HEK293 (cell line): Measurements from ENCODE around the gene TMEM79.

Experiments used
- CTCF ChIA-PET: fragments of 350-600 bp; formaldehyde crosslinking; extraction: SDS; loops from one replicate; lab custom pipeline; 2021; ENCODE audit warnings: antibody characterized with exemption; lab: Yijun Ruan, JAX
- POLR2A ChIA-PET: fragments of 300-600 bp; formaldehyde crosslinking; extraction: SDS; loops from one replicate; lab custom pipeline; 2020; ENCODE audit warnings: antibody characterized with exemption, inconsistent platforms; lab: Yijun Ruan, JAX
- H3K27ac ChIP-seq: fragments of 200-500 bp; sonication (Bioruptor generic); 2 replicates; pipeline ENCODE4 v1.5.1; 2014; ENCODE audit warnings: low read depth, low read length, control low read depth, inconsistent platforms; ENCODE audit errors: extremely low read depth
- H3K36me3 ChIP-seq, 2 experiments: fragments of 200-500 bp in 1 of 2; sonication (Bioruptor generic) in 1 of 2; 1 replicate in 1 of 2; 2 replicates in 1 of 2; pipeline ENCODE4 v1.5.1; 2014 to 2017; ENCODE audit warnings: inconsistent platforms in 2 of 2, low read length in 2 of 2; ENCODE audit not compliant: control insufficient read depth in 2 of 2, insufficient read depth in 1 of 2
- H3K4me1 ChIP-seq: fragments of 200-500 bp; sonication (Bioruptor generic); 2 replicates; pipeline ENCODE4 v1.5.1; 2014; ENCODE audit warnings: mild to moderate bottlenecking, low read length, inconsistent platforms; ENCODE audit not compliant: control insufficient read depth, insufficient read depth
- H3K4me3 ChIP-seq: 2 replicates; pipeline ENCODE4 v1.5.1; 2011; ENCODE audit warnings: low read depth, mild to moderate bottlenecking, control low read depth, low read length, moderate library complexity
- H3K9me3 ChIP-seq: fragments of 200-500 bp; sonication (Bioruptor generic); 2 replicates; pipeline ENCODE4 v1.5.1; 2014; ENCODE audit warnings: low read depth, low read length, inconsistent platforms; ENCODE audit not compliant: control insufficient read depth, insufficient read depth
- CTCF ChIP-seq: fragments of 450-650 bp; formaldehyde crosslinking; IDR thresholded peaks from 2 replicates; pipeline ENCODE4 v1.5.1; 2016; ENCODE audit warnings: missing biosample characterization, missing genetic modification characterization
- GLIS2 ChIP-seq: fragments of 450-650 bp; formaldehyde crosslinking; IDR thresholded peaks from 2 replicates; pipeline ENCODE4 v1.5.1; 2016; ENCODE audit warnings: missing biosample characterization, missing genetic modification characterization
- HOXC10 ChIP-seq: sonication (generic); formaldehyde crosslinking; IDR thresholded peaks from 2 replicates; pipeline ENCODE4 v1.8.1; 2023; ENCODE audit warnings: mild to moderate bottlenecking, missing genetic modification reagents
- PRDM1 ChIP-seq: fragments of 450-650 bp; formaldehyde crosslinking; IDR thresholded peaks from 2 replicates; pipeline ENCODE4; 2016; ENCODE audit warnings: missing biosample characterization, missing genetic modification characterization
- PRDM10 ChIP-seq: fragments of 450-650 bp; formaldehyde crosslinking; IDR thresholded peaks from 2 replicates; pipeline ENCODE4 v1.5.1; 2016; ENCODE audit warnings: missing biosample characterization, missing genetic modification characterization
- PRDM6 ChIP-seq: fragments of 450-650 bp; formaldehyde crosslinking; IDR thresholded peaks from 2 replicates; pipeline ENCODE4 v1.5.1; 2017; ENCODE audit warnings: missing biosample characterization, missing genetic modification characterization
- TRIM28 ChIP-seq: IDR thresholded peaks from 2 replicates; pipeline ENCODE4 v1.6.1; 2011; ENCODE audit warnings: low read length, control low read depth, borderline replicate concordance
- ZBTB11 ChIP-seq: fragments of 450-650 bp; formaldehyde crosslinking; conservative IDR thresholded peaks from 2 replicates; pipeline ENCODE4 v1.5.1; 2016; ENCODE audit warnings: low read depth, missing biosample characterization, missing genetic modification characterization
- ZBTB17 ChIP-seq: fragments of 450-650 bp; formaldehyde crosslinking; IDR thresholded peaks from 2 replicates; pipeline ENCODE4 v1.5.1; 2016; ENCODE audit warnings: missing biosample characterization, missing genetic modification characterization
- ZNF10 ChIP-seq: fragments of 450-650 bp; formaldehyde crosslinking; IDR thresholded peaks from 2 replicates; pipeline ENCODE4 v1.5.1; 2017; ENCODE audit warnings: missing biosample characterization, missing genetic modification characterization
- ZNF114 ChIP-seq: fragments of 450-650 bp; formaldehyde crosslinking; IDR thresholded peaks from 2 replicates; pipeline ENCODE4 v1.5.0; 2017; ENCODE audit warnings: missing biosample characterization, missing genetic modification characterization
- ZNF138 ChIP-seq: fragments of 450-650 bp; formaldehyde crosslinking; IDR thresholded peaks from 2 replicates; pipeline ENCODE4 v1.5.1; 2016; ENCODE audit warnings: missing biosample characterization, missing genetic modification characterization, borderline replicate concordance
- ZNF214 ChIP-seq: fragments of 450-650 bp; formaldehyde crosslinking; IDR thresholded peaks from 2 replicates; pipeline ENCODE4 v1.5.1; 2017; ENCODE audit warnings: missing biosample characterization, mild to moderate bottlenecking, missing genetic modification characterization, borderline replicate concordance
- ZNF221 ChIP-seq: fragments of 450-650 bp; formaldehyde crosslinking; IDR thresholded peaks from 2 replicates; pipeline ENCODE4 v1.5.1; 2017; ENCODE audit warnings: missing biosample characterization, missing genetic modification characterization, borderline replicate concordance
- ZNF223 ChIP-seq: fragments of 450-650 bp; formaldehyde crosslinking; IDR thresholded peaks from 2 replicates; pipeline ENCODE4 v1.5.1; 2016; ENCODE audit warnings: missing biosample characterization, missing genetic modification characterization
- ZNF350 ChIP-seq: fragments of 450-650 bp; formaldehyde crosslinking; IDR thresholded peaks from 2 replicates; pipeline ENCODE4 v1.5.0; 2017; ENCODE audit warnings: missing biosample characterization, mild to moderate bottlenecking, missing genetic modification characterization
- ZNF560 ChIP-seq: fragments of 450-650 bp; formaldehyde crosslinking; IDR thresholded peaks from 2 replicates; pipeline ENCODE4 v1.5.1; 2017; ENCODE audit warnings: missing biosample characterization, missing genetic modification characterization, borderline replicate concordance
- ZNF580 ChIP-seq: fragments of 450-650 bp; formaldehyde crosslinking; IDR thresholded peaks from 2 replicates; pipeline ENCODE4 v1.5.1; 2016; ENCODE audit warnings: missing biosample characterization, missing genetic modification characterization
- ZNF585B ChIP-seq: fragments of 450-650 bp; formaldehyde crosslinking; IDR thresholded peaks from 2 replicates; pipeline ENCODE4 v1.5.1; 2016; ENCODE audit warnings: missing biosample characterization, missing genetic modification characterization
- ZNF600 ChIP-seq: fragments of 450-650 bp; formaldehyde crosslinking; IDR thresholded peaks from 2 replicates; pipeline ENCODE4 v1.5.1; 2016; ENCODE audit warnings: missing biosample characterization, missing genetic modification characterization
- ZSCAN30 ChIP-seq: fragments of 450-650 bp; IDR thresholded peaks from 2 replicates; pipeline ENCODE4 v1.5.1; 2018; ENCODE audit warnings: missing biosample characterization, mild to moderate bottlenecking, missing genetic modification characterization, moderate library complexity
- ZSCAN4 ChIP-seq: fragments of 450-650 bp; formaldehyde crosslinking; IDR thresholded peaks from 2 replicates; pipeline ENCODE4 v1.5.1; 2017; ENCODE audit warnings: missing biosample characterization, missing genetic modification characterization

TMEM79 gene

GRCh38 chr1:156284757-156285156 lies 632 bp downstream of the TMEM79 start (continued):
- TF ChIP-seq ZNF560 (no peak), ZNF223 (tag by site-specific recombination) (no peak)

GRCh38 chr1:156285437-156285836 lies 1.3 kb downstream of the TMEM79 start:
- Histone ChIP-seq H3K4me1 (peaks cover 4% of the 10 kb centered on the region; the same call in 1 of the 2 replicates), H3K9me3 (no peaks in the 10 kb centered on the region), H3K4me3 (no peak overlapping the region), H3K27ac (no peak overlapping the region), H3K36me3 (peaks cover 4 to 38% of the 10 kb centered on the region in 2 experiments; a peak in 2 of 3 replicates)
- CTCF ChIA-PET: no interaction called here
- TF ChIP-seq PRDM1 (tag by site-specific recombination) (no peak), CTCF (tag by site-specific recombination) (no peak), TRIM28 (no peak), ZNF580 (tag by site-specific recombination) (no peak)
- POLR2A ChIA-PET: no interaction called here

GRCh38 chr1:156286061-156286460 lies 1.9 kb downstream of the TMEM79 start:
- TF ChIP-seq ZNF600 (tag by site-specific recombination): no peak
- TF ChIP-seq ZBTB17: no peak
- no peak for TF ChIP-seq ZNF138 (tag by site-specific recombination)
- TF ChIP-seq ZNF214 (tag by site-specific recombination): no peak
- TF ChIP-seq ZNF10 (tag by site-specific recombination): no peak
- TF ChIP-seq GLIS2 (tag by site-specific recombination): no peak
- no peak for TF ChIP-seq ZNF585B
- TF ChIP-seq ZBTB11 (tag by site-specific recombination): no peak
- TF ChIP-seq ZSCAN4: no peak
- TF ChIP-seq ZNF350 (tag by site-specific recombination): no peak
- no peak for TF ChIP-seq ZNF114 (tag by site-specific recombination)
- TF ChIP-seq ZSCAN30: no peak
- TF ChIP-seq PRDM10 (tag by site-specific recombination): no peak
- TF ChIP-seq ZNF221 (tag by site-specific recombination): no peak
- no peak for TF ChIP-seq PRDM6 (tag by site-specific recombination)
- TF ChIP-seq HOXC10 (CRISPR knock-in tag): no peak
- H3K4me3 ChIP-seq: no peak overlapping the region
- ChIA-PET POLR2A (no interaction called here), CTCF (interaction anchor here (0.5 kb wide), 1 partner anchor 1951 kb away, joined by 3 read pairs; no protein-coding TSS in a partner anchor)
- peaks cover under 1% of the 10 kb centered on the region for H3K4me1 ChIP-seq
- peaks cover 4 to 37% of the 10 kb centered on the region in 2 experiments; a peak in 2 of 3 replicates for H3K36me3 ChIP-seq
- no peak overlapping the region for H3K27ac ChIP-seq
- H3K9me3 ChIP-seq: no peaks in the 10 kb centered on the region
